ENCODE results near the gene ATRNL1. TPM values are rescaled to one million over a fixed set of nuclear protein-coding genes. Genes with fewer than 3 reads are reported as not detected.

ATRNL1 gene
- total RNA-seq, 2 donors from 2014 or later, result 0.37 to 2.9 TPM

- H3K27me3 ChIP-seq, result peaks cover 26% of the 10 kb centered on the region
- no peak overlapping the region for H3K9ac ChIP-seq (ENCODE audit: low read depth in 2 of 2, low read length in 2 of 2)
- H3K4me1 ChIP-seq, result no peaks in the 10 kb centered on the region
- no peaks in the 10 kb centered on the region for H3K36me3 ChIP-seq
- no peaks in the 10 kb centered on the region for H3K9me3 ChIP-seq
- TF ChIP-seq CTCF (IDR thresholded peaks at IDR 0.05), result no peak
- DNase-seq, result no peak
- H3K27ac ChIP-seq, result no peak overlapping the region
- intact Hi-C loops (cut with DNase I), result no loop called here
- H3K4me3 ChIP-seq, result no peak overlapping the region
Observed at GRCh38 chr10:115091161-115091560, 2.0 kb upstream of the ATRNL1 start.

GRCh38 chr10:115092258-115092554 lies 959 bp upstream of the ATRNL1 start:
- Histone ChIP-seq H3K9me3 (no peaks in the 10 kb centered on the region), H3K9ac (ENCODE audit: low read depth in 2 of 2, low read length in 2 of 2) (no peak overlapping the region), H3K27ac (no peak overlapping the region), H3K4me1 (no peaks in the 10 kb centered on the region), H3K36me3 (no peaks in the 10 kb centered on the region), H3K27me3 (peaks cover 26% of the 10 kb centered on the region), H3K4me3 (peak overlapping the region; percentile 48)
- TF ChIP-seq CTCF (IDR thresholded peaks at IDR 0.05), result no peak
- DNase-seq, result no peak
- intact Hi-C loops (cut with DNase I), result no loop called here

- TF ChIP-seq CTCF (IDR thresholded peaks at IDR 0.05), result no peak
- Histone ChIP-seq H3K9me3 (no peaks in the 10 kb centered on the region), H3K4me1 (no peaks in the 10 kb centered on the region), H3K9ac (ENCODE audit: low read depth in 2 of 2, low read length in 2 of 2) (peak overlapping the region in 1 of 2 donors; percentile 1), H3K4me3 (peak overlapping the region; percentile 48), H3K27ac (no peak overlapping the region), H3K27me3 (peaks cover 26% of the 10 kb centered on the region), H3K36me3 (no peaks in the 10 kb centered on the region)
- DNase-seq, result peak; percentile 18
- intact Hi-C loops (cut with DNase I), result no loop called here
Observed at GRCh38 chr10:115092555-115093285, 445 bp upstream of the ATRNL1 start.

GRCh38 chr10:115093776-115094408 lies 727 bp downstream of the ATRNL1 start:
- no peak for DNase-seq
- no peak overlapping the region for H3K27ac ChIP-seq
- H3K36me3 ChIP-seq, result no peaks in the 10 kb centered on the region
- intact Hi-C loops (cut with DNase I), result no loop called here
- H3K4me1 ChIP-seq, result no peaks in the 10 kb centered on the region
- TF ChIP-seq CTCF (IDR thresholded peaks at IDR 0.05), result no peak
- H3K9me3 ChIP-seq, result no peaks in the 10 kb centered on the region
- peaks cover 26% of the 10 kb centered on the region for H3K27me3 ChIP-seq
- H3K4me3 ChIP-seq, result peak overlapping the region; percentile 48
- H3K9ac ChIP-seq (ENCODE audit: low read depth in 2 of 2, low read length in 2 of 2), result no peak overlapping the region

GRCh38 chr10:115094416-115095140 lies 1.4 kb downstream of the ATRNL1 start:
- Histone ChIP-seq H3K9ac (ENCODE audit: low read depth in 2 of 2, low read length in 2 of 2) (no peak overlapping the region), H3K27ac (no peak overlapping the region), H3K9me3 (no peaks in the 10 kb centered on the region), H3K27me3 (peaks cover 26% of the 10 kb centered on the region), H3K4me1 (no peaks in the 10 kb centered on the region), H3K36me3 (no peaks in the 10 kb centered on the region), H3K4me3 (no peak overlapping the region)
- TF ChIP-seq CTCF (IDR thresholded peaks at IDR 0.05), result no peak
- intact Hi-C loops (cut with DNase I), result no loop called here
- DNase-seq, result no peak

Data from colonic mucosa (tissue), 4 donors.